T1000 (cell line): ENCODE measurements around the gene TBCD.

Source experiments
- DNase-seq: peaks from one replicate; lab custom pipeline; 2025; ENCODE audit warnings: mixed read lengths; lab: John Stamatoyannopoulos, UW

The TBCD gene

GRCh38 chr17:82810644-82811430 is 59.0 kb downstream of the TBCD start:
- DNase-seq = no peak

- DNase-seq = no peak
Observed at GRCh38 chr17:82812058-82812457, 60.2 kb downstream of the TBCD start.

DNA sequence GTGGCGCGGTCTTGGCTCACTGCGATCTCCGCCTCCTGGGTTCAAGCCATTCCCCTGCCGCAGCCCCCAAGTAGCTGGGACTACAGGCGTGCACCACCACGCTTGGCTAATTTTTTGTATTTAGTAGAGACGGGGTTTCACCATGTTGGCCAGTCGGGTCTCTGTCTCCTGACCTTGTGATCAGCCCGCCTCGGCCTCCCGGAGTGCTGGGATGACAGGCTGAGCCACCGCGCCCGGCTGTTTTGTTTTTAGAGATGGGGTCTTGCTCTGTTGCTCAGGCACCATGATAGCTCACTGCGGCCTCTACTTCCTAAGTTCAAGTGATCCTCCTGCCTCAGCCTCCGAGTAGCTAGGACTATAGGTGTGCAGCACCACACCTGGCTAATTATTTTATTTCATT is 60.7 kb downstream of the TBCD start:
- DNase-seq = no peak

DNA sequence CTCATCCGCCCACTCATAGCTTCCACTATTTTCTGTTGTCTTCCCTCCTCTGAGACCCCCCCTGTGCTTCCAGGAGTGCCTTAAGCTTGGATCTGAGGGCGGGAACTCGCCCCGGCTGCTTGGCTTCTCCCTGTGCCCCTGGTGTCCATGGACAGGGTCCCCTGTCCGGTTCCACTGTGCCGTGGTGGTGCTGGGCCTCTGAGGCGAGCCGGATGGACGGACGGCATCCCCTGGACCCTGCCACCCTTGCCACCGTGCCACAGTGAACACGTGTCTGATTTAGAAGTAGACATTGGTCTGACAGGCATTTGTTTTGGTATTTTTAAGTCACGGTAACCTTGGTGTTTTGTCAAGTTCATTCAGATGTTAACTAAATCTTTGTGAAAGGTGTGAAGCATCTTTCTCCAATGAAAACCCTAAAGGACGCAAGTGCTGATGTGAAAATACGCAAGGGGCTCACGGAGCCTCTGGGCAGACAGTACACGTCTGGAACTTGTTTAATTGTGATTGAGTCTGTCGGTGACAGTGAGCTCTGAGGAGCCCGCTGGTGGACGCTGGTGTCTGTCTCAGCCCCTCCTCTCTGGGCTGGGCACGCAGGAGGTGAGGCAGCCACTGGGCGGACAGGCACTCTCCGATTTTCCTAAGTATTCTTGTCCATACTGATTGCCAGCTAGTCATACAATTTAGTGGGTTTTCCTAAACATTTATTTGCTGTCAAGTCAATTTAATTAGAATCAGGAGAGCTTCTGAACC is 61.6 kb downstream of the TBCD start:
- no peak for DNase-seq

DNA sequence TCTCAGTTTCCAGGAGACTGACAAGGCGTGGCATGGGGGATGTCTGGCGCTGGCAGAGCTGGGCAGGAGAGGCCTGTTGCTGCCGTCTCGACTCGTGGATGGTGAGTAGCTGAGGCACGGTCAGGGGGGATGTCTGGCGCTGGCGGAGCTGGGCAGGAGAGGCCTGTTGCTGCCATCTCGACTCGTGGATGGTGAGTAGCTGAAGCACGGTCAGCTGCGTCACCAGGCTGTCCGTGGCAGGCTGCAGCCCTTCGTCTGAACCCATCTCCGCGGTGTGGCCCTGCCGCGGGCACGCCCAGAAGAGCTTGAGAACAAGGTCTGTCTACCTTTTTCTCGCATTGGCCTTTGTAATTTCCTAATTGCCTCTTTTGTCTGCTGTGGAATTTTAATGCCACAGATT is 63.0 kb downstream of the TBCD start:
- no peak for DNase-seq

DNA sequence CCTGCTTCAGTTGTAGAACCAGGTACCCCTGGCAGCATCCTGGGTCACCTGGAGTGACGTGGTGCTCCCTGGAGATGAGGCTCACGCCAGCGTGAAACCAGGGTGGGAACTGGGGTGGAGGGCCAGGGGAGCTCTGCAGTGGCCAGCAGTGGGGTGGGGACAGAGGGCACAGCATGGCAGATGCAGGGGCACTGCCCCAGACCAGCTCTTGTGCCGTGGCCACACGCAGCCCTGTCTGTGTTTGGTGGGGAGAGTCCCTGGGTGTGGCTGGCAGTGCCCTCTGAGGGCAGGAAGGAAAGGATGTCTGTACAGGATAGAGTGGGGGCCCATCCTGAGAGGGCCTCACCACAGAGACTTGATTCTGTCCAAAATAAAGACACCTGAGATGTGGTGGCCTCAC is 63.5 kb downstream of the TBCD start:
- DNase-seq = no peak

GRCh38 chr17:82815790-82816305 is 64.0 kb downstream of the TBCD start:
- no peak for DNase-seq

- DNase-seq = no peak
Observed at GRCh38 chr17:82816358-82816757, 64.5 kb downstream of the TBCD start.

GRCh38 chr17:82817947-82818346 is 66.1 kb downstream of the TBCD start:
- no peak for DNase-seq

- DNase-seq = no peak
Observed at GRCh38 chr17:82820278-82821251, 68.7 kb downstream of the TBCD start.

GRCh38 chr17:82821554-82821953 is 69.7 kb downstream of the TBCD start:
- no peak for DNase-seq

GRCh38 chr17:82822281-82822680 is 70.4 kb downstream of the TBCD start:
- no peak for DNase-seq

DNA sequence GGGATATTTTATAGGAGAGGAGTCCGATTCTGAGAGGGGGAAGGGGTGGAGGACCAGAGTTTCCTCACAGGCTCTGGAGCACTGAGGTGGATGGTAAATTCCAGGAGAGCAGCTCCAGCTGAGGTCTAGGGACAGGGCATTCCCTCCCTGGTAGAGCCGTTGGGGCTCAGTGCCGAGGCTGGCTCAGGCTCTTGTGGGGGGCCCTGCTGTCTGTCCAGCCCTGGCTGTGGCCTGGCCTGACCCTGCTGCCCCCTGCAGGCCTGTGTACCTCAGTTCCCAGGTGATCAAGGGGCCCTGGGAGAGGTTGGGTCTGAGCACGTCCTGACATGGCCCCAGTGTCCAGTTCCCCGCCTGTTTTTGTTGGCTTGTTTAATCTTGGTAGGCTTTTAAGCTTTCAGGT is 71.1 kb downstream of the TBCD start:
- no peak for DNase-seq

GRCh38 chr17:82825540-82826124 is 73.8 kb downstream of the TBCD start:
- no peak for DNase-seq

DNA sequence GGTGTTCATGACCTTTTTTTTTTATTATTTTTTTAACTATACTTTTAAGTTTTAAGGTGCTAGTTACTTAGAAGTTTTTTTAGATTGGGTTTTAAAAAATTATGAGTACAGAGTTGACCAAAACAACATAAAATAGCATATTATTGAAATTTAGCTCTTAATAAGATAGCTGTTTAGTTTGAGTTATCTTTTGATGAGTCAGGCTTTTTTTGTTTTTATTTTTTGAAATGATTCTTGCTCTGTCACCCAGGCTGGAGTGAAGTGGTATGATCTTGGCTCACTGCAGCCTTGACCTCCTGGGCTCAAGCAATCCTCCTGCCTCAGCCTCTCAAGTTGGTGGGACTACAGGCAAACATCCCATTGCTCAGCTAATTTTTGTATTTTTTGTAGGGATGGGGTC is 74.3 kb downstream of the TBCD start:
- no peak for DNase-seq

DNA sequence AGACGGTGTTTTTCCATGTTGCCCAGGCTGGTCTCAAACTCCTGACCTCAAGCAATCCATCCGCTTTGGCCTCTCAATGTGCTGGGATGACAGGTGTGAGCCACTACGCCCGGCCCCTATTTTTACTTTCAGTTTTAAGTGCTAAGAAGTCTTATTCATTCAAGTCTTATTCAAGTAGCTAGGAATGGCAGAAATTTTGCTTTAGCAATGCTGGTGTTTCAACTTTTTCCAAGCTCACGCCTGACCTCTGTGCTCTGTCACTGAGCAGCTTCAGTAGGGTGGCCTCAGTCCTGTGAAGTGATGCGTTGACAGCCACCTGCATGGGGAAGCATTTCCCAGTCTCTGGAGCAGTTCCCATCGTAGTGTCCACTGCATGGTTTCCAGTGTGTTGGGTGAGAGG is 75.1 kb downstream of the TBCD start:
- DNase-seq = no peak

GRCh38 chr17:82828875-82829487 is 77.1 kb downstream of the TBCD start:
- no peak for DNase-seq

DNA sequence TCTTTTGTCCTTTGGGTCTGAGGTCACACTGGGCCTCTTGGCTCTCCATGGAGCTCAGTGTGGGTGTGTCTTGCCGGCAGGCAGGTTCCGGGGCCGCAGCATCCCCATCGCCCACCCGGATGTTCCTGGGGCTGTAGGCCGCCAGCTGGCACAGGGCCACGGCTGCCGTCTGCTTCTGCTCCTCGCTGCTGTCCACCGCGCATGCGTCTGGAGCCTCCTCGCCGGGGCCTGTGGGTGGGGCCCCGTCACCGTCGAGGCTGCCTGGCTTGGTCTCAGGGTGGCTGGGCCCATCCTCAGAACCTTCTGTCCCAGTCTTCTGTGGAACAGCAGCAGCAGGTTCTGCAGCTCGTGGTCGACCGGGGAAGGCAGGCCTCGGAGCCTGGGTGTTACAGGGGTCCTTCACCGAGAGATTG is 78.4 kb downstream of the TBCD start:
- DNase-seq = no peak

DNA sequence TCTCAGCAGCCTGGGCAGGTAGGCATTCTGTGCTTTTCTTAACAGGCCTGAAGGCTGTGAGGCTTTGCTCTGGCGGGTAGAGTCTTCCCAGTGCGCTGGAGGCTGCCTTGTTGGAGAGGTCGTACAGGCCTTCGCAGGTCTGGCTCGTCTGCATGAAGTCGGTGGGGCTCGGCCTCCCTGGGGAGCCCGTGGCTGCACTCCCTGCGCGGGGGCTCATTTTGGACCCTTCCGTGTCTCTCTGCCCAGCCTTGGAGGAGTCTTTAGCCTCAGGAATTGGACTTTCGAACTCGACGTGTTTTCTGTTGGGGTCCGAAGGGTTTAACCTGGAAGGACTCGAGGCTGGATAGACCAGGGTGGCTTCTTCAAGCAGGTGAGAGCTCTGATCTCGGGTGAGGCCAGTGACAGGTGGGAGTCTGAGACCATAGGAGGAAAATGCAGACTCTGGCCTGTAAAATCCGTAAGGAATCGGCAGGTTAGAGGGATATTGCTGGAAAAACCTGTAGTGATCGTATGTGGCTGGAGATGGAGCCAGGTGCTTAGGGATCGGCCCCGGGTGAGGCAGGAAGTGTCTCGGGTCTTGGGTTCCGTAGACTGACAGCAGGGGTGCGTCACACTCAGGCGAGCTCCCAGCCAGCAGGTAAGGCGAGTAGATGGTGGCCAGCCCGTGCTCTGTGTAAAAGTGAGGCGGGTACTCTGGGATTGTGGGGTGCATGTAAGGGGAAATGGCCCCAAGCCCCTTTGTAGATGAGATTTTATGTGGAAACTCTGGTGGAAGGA is 79.4 kb downstream of the TBCD start:
- no peak for DNase-seq

DNA sequence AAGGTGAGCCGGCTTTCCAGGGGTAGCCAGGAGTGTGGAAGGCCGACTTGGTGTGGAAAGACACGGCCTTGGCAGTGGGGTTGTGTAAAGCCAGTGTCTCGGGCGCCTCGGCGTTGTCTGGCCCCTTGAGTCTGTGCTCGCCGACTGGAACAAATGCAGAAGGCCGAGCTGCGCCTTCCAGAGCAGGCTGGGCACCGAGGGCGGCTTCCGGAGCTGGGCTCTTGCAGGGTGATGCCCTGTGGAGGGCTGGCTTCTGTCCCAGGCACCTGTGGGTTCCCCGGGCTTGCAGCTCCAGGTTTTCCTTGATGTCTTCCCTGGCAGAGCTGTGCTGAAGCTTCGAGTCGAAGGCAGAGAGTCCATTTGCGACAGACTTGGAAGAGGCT is 79.9 kb downstream of the TBCD start:
- no peak for DNase-seq

- DNase-seq = no peak
Observed at GRCh38 chr17:82832411-82832810, 80.5 kb downstream of the TBCD start.
